Activated CD8-positive, alpha-beta memory T cell treated with anti-CD3 and anti-CD28 coated beads, Interleukin-2, amount 10 ng/mL, durations not matched to agents 7 days and 5 days (primary cell): Measurements from ENCODE around the gene EPN1. TPM values are rescaled to one million over a fixed set of nuclear protein-coding genes. Genes with fewer than 3 reads are reported as not detected.

Source experiments
- ATAC-seq: fragments of 150-1000 bp; cut with Tn5 transposase; one replicate; pipeline ENCODE4 v1.10.0; 2021; ENCODE audit warnings: moderate library complexity
- CTCF ChIA-PET: fragments of 350-600 bp; sonication (Branson Sonifier 250); formaldehyde crosslinking; loops from one replicate; lab custom pipeline; 2021; ENCODE audit warnings: antibody characterized with exemption; lab: Charles Lee
- DNase-seq: peaks from one replicate; pipeline ENCODE4 v3.0.0-alpha.2; 2020
- H3K27ac Mint-ChIP-seq: one replicate; pipeline ENCODE4 v1.8.0; 2021; ENCODE audit warnings: mild to moderate bottlenecking, mixed read lengths
- H3K27me3 Mint-ChIP-seq: one replicate; pipeline ENCODE4 v1.8.0; 2021; ENCODE audit warnings: mixed read lengths
- H3K36me3 Mint-ChIP-seq: one replicate; pipeline ENCODE4 v1.8.0; 2021; ENCODE audit warnings: mild to moderate bottlenecking, mixed read lengths
- H3K4me1 Mint-ChIP-seq: one replicate; pipeline ENCODE4 v1.8.0; 2021; ENCODE audit warnings: mixed read lengths
- H3K4me3 Mint-ChIP-seq: one replicate; pipeline ENCODE4 v1.8.0; 2021; ENCODE audit warnings: mild to moderate bottlenecking, moderate library complexity, mixed read lengths
- H3K9me3 Mint-ChIP-seq: one replicate; pipeline ENCODE4 v1.8.0; 2022; ENCODE audit warnings: low read depth, mixed read lengths
- total RNA-seq, 2 experiments: library from RNA; stranded (reverse); gene quantifications; one replicate each; pipeline ENCODE4 v1.2.3, GENCODE V29; 2021

The EPN1 gene
- total RNA-seq, 2 experiments from 2014 or later, result 55.7 to 63.7 TPM

GRCh38 chr19:55656988-55657747 is 17.9 kb upstream of the EPN1 start:
- peaks cover 43% of the 10 kb centered on the region for H3K4me1 Mint-ChIP-seq
- DNase-seq (no peak), ATAC-seq (no peak)
- peaks cover 47% of the 10 kb centered on the region for H3K36me3 Mint-ChIP-seq
- peak overlapping the region; percentile 88 for H3K4me3 Mint-ChIP-seq
- H3K27ac Mint-ChIP-seq, result peak overlapping the region; percentile 95
- no peaks in the 10 kb centered on the region for H3K9me3 Mint-ChIP-seq
- CTCF ChIA-PET, result interaction anchor here (0.5 to 2.3 kb wide), 13 partner anchors 14 to 553 kb away, joined by 3 to 14 read pairs (median 4); no protein-coding TSS in a partner anchor
- H3K27me3 Mint-ChIP-seq, result no peaks in the 10 kb centered on the region

- DNase-seq (no peak), ATAC-seq (no peak)
- peaks cover 46% of the 10 kb centered on the region for H3K4me1 Mint-ChIP-seq
- H3K36me3 Mint-ChIP-seq, result peaks cover 62% of the 10 kb centered on the region
- H3K4me3 Mint-ChIP-seq, result peak overlapping the region; percentile 1
- H3K9me3 Mint-ChIP-seq, result no peaks in the 10 kb centered on the region
- H3K27ac Mint-ChIP-seq, result peak overlapping the region; percentile 68
- CTCF ChIA-PET, result no interaction called here
- H3K27me3 Mint-ChIP-seq, result no peaks in the 10 kb centered on the region
Measured at GRCh38 chr19:55658846-55659459, 16.1 kb upstream of the EPN1 start.

- Mint-ChIP-seq H3K27me3 (no peaks in the 10 kb centered on the region), H3K27ac (peak overlapping the region; percentile 68), H3K4me3 (no peak overlapping the region), H3K9me3 (no peaks in the 10 kb centered on the region), H3K36me3 (peaks cover 68% of the 10 kb centered on the region), H3K4me1 (peaks cover 46% of the 10 kb centered on the region)
- CTCF ChIA-PET, result no interaction called here
- DNase-seq (no peak), ATAC-seq (no peak)
Measured at GRCh38 chr19:55659822-55660221, 15.2 kb upstream of the EPN1 start.

- ATAC-seq, result no peak
- H3K27ac Mint-ChIP-seq, result no peak overlapping the region
- CTCF ChIA-PET, result no interaction called here
Measured at GRCh38 chr19:55660404-55660803, 14.6 kb upstream of the EPN1 start.

GRCh38 chr19:55660991-55661390 is 14.0 kb upstream of the EPN1 start:
- ATAC-seq, result no peak
- Mint-ChIP-seq H3K27ac (no peak overlapping the region), H3K4me1 (peaks cover 44% of the 10 kb centered on the region), H3K4me3 (no peak overlapping the region), H3K9me3 (no peaks in the 10 kb centered on the region), H3K36me3 (peaks cover 67% of the 10 kb centered on the region), H3K27me3 (no peaks in the 10 kb centered on the region)
- CTCF ChIA-PET, result no interaction called here
- no peak for DNase-seq

More at GRCh38 chr19:55660404-55660803, 14.6 kb upstream of the EPN1 start:
- Mint-ChIP-seq H3K9me3 (no peaks in the 10 kb centered on the region), H3K4me3 (no peak overlapping the region), H3K36me3 (peaks cover 69% of the 10 kb centered on the region), H3K4me1 (peaks cover 46% of the 10 kb centered on the region), H3K27me3 (no peaks in the 10 kb centered on the region)
- no peak for DNase-seq

GRCh38 chr19:55661826-55662225 is 13.2 kb upstream of the EPN1 start:
- Mint-ChIP-seq H3K27ac (no peak overlapping the region), H3K36me3 (peaks cover 63% of the 10 kb centered on the region), H3K4me1 (peaks cover 36% of the 10 kb centered on the region), H3K9me3 (no peaks in the 10 kb centered on the region), H3K4me3 (no peak overlapping the region), H3K27me3 (no peaks in the 10 kb centered on the region)
- CTCF ChIA-PET, result no interaction called here
- DNase-seq, result no peak
- ATAC-seq, result no peak

GRCh38 chr19:55663846-55664536 is 11.0 kb upstream of the EPN1 start:
- no peak overlapping the region for H3K27ac Mint-ChIP-seq
- no peak overlapping the region for H3K4me3 Mint-ChIP-seq
- peaks cover 57% of the 10 kb centered on the region for H3K36me3 Mint-ChIP-seq
- no peak for ATAC-seq
- H3K27me3 Mint-ChIP-seq, result no peaks in the 10 kb centered on the region
- H3K9me3 Mint-ChIP-seq, result no peaks in the 10 kb centered on the region
- CTCF ChIA-PET, result interaction anchor here (1.0 kb wide), 1 partner anchor 31 kb away, joined by 3 read pairs; no protein-coding TSS in a partner anchor
- peaks cover 16% of the 10 kb centered on the region for H3K4me1 Mint-ChIP-seq
- no peak for DNase-seq

- Mint-ChIP-seq H3K27me3 (no peaks in the 10 kb centered on the region), H3K36me3 (peaks cover 55% of the 10 kb centered on the region), H3K9me3 (no peaks in the 10 kb centered on the region), H3K4me3 (no peak overlapping the region), H3K4me1 (peaks cover 19% of the 10 kb centered on the region), H3K27ac (no peak overlapping the region)
- ATAC-seq, result no peak
- CTCF ChIA-PET, result no interaction called here
- DNase-seq, result no peak
Measured at GRCh38 chr19:55666343-55667005, 8.6 kb upstream of the EPN1 start.

GRCh38 chr19:55667006-55667381 is 8.0 kb upstream of the EPN1 start:
- H3K36me3 Mint-ChIP-seq, result peaks cover 51% of the 10 kb centered on the region
- H3K27ac Mint-ChIP-seq, result no peak overlapping the region
- H3K9me3 Mint-ChIP-seq, result no peaks in the 10 kb centered on the region
- no peak for DNase-seq
- CTCF ChIA-PET, result no interaction called here
- no peak for ATAC-seq
- no peak overlapping the region for H3K4me3 Mint-ChIP-seq
- peaks cover 15% of the 10 kb centered on the region for H3K4me1 Mint-ChIP-seq
- no peaks in the 10 kb centered on the region for H3K27me3 Mint-ChIP-seq

- H3K36me3 Mint-ChIP-seq, result peaks cover 53% of the 10 kb centered on the region
- no peaks in the 10 kb centered on the region for H3K27me3 Mint-ChIP-seq
- H3K9me3 Mint-ChIP-seq, result no peaks in the 10 kb centered on the region
- DNase-seq (no peak), ATAC-seq (no peak)
- H3K4me1 Mint-ChIP-seq, result peaks cover 19% of the 10 kb centered on the region
- H3K27ac Mint-ChIP-seq, result no peak overlapping the region
- CTCF ChIA-PET, result interaction anchor here (1.3 kb wide), 1 partner anchor 13 kb away, joined by 4 read pairs; the partner anchor contains the start of gene U2AF2
- H3K4me3 Mint-ChIP-seq, result no peak overlapping the region
Measured at GRCh38 chr19:55667511-55667910, 7.5 kb upstream of the EPN1 start.

GRCh38 chr19:55667958-55668357 is 7.1 kb upstream of the EPN1 start:
- DNase-seq, result no peak
- peaks cover 16% of the 10 kb centered on the region for H3K4me1 Mint-ChIP-seq
- peaks cover 48% of the 10 kb centered on the region for H3K36me3 Mint-ChIP-seq
- no peaks in the 10 kb centered on the region for H3K27me3 Mint-ChIP-seq
- no peak overlapping the region for H3K4me3 Mint-ChIP-seq
- CTCF ChIA-PET, result interaction anchor here (1.3 kb wide), 1 partner anchor 13 kb away, joined by 4 read pairs; the partner anchor contains the start of gene U2AF2
- H3K27ac Mint-ChIP-seq, result no peak overlapping the region
- ATAC-seq, result no peak
- no peaks in the 10 kb centered on the region for H3K9me3 Mint-ChIP-seq

GRCh38 chr19:55668603-55669348 is 6.2 kb upstream of the EPN1 start:
- Mint-ChIP-seq H3K27me3 (no peaks in the 10 kb centered on the region), H3K4me3 (no peak overlapping the region), H3K4me1 (peaks cover 20% of the 10 kb centered on the region), H3K36me3 (peaks cover 44% of the 10 kb centered on the region), H3K9me3 (no peaks in the 10 kb centered on the region), H3K27ac (no peak overlapping the region)
- DNase-seq, result no peak
- CTCF ChIA-PET, result interaction anchor here (0.6 to 1.3 kb wide), 3 partner anchors 14 to 201 kb away, joined by 3 to 4 read pairs (median 3); partner anchors contain the start of gene U2AF2
- ATAC-seq, result no peak
